T-helper 22 cell (primary cell): Measurements from ENCODE around the gene DRP2.
"Not testable (repeated sequence)": the region's sequence is repeated elsewhere in the genome, so short reads cannot be mapped to it uniquely, and the experiment has no call there.

ENCODE experiments used
- DNase-seq: peaks from one replicate; pipeline ENCODE4 v3.0.0-alpha.2; 2020; ENCODE audit warnings: low read depth

The DRP2 gene, protein sequence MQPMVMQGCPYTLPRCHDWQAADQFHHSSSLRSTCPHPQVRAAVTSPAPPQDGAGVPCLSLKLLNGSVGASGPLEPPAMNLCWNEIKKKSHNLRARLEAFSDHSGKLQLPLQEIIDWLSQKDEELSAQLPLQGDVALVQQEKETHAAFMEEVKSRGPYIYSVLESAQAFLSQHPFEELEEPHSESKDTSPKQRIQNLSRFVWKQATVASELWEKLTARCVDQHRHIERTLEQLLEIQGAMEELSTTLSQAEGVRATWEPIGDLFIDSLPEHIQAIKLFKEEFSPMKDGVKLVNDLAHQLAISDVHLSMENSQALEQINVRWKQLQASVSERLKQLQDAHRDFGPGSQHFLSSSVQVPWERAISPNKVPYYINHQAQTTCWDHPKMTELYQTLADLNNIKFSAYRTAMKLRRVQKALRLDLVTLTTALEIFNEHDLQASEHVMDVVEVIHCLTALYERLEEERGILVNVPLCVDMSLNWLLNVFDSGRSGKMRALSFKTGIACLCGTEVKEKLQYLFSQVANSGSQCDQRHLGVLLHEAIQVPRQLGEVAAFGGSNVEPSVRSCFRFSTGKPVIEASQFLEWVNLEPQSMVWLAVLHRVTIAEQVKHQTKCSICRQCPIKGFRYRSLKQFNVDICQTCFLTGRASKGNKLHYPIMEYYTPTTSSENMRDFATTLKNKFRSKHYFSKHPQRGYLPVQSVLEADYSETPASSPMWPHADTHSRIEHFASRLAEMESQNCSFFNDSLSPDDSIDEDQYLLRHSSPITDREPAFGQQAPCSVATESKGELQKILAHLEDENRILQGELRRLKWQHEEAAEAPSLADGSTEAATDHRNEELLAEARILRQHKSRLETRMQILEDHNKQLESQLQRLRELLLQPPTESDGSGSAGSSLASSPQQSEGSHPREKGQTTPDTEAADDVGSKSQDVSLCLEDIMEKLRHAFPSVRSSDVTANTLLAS

GRCh38 chrX:101219116-101219863, at the start of gene DRP2:
Gene DRP2, plus strand, starts transcription at chrX:101219786. Its CDS starts 11,862 bp downstream, at chrX:101231648.
- DNase-seq: no peak

DNA sequence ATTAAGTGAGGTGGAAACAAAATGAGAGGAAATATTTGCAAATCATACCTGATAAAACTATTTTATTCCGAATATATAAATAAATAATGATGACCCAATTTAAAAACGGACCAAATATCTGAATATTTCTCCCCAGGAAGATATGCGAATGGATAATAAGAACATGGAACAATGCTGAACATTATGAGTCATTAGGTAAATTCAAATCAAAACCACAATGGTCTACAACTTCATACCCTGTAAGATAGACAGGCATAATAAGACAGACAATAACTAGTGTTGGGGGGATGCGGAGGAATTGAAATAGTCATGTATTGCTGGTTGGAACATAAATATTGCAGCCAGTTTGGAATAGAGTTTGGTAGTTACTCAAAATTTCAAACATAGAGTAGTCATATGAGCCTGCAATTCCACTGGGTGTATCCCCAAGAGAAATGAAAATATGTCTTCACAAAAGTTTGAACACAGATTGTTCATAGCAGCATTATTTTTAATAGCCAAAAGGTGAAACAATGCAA, 47.6 kb upstream of the DRP2 start:
- DNase-seq: no peak

DNA sequence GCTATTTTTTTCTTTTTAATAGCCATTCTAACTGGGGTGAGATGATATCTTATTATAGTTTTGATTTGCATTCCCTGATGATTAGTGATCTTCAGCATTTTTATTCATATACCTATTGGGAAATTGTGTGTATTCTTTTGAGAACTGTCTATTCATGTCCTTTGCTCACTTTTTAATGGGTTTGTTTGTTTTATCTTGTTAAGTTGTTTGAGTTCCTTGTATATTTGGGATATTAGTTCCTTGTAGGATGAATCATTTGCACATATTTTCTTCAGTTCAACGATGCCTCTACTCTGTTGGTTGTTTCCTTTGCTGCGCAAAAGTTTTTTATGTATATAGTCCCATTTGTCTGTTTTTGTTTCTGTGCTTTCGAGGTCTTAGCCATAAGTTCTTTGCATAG, 43.1 kb upstream of the DRP2 start:
- no peak for DNase-seq

DNA sequence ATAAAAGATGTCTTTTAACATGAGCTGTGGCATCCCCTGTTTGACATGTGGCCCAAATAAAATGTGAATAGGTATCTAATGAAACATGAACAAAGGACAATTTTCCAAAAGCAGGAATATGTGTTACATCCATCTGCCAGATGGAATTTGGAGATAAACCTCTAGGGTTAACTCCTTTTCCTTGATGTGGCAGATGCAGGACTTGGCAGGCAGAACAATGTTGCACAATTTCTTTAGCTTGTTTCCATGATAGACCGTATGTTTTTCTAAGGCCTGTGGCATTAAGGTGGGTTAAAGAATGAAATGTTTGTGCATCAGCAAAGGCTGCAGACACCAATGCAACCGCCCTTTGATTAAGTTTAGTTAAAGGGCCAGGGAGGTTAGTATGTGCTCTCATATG, 34.7 kb upstream of the DRP2 start:
- DNase-seq: not testable (repeated sequence)

GRCh38 chrX:101187961-101188360, 31.6 kb upstream of the DRP2 start:
- not testable (repeated sequence) for DNase-seq

GRCh38 chrX:101190736-101191135, 28.9 kb upstream of the DRP2 start:
- DNase-seq: no peak

DNA sequence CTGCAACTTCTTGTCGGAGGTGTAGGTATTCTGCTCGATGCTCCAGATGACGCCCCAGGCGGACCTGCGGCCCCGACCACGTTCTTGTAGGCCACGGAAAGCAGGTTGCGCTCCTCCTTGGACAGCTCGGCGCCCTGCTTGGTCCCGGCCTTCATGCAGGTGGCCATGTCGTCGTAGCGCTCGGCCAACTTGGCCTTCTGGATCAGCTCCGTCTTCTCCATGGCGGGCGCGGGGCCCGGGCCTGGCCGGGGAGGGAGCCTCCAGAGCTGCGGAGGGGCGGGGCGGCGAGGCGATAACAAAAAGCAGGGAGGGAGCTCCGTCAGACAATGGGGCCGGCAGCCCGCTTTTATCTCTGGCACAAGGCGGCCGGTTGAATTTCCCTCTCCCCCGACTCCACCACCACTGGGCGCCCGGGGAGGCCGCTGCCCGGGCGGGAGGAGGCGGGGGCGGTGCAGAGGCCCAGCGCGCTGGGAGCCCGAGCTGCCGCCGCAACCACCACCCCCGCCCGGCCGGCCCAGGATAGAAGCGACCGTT, 28.3 kb upstream of the DRP2 start:
- no peak for DNase-seq

GRCh38 chrX:101195442-101196173, 24.0 kb upstream of the DRP2 start:
- DNase-seq: no peak

- DNase-seq: no peak
These were observed 15.7 kb upstream of the DRP2 start for GRCh38 chrX:101203761-101204351.

GRCh38 chrX:101206471-101206870, 13.1 kb upstream of the DRP2 start:
- DNase-seq: no peak

- no peak for DNase-seq
These were observed 11.3 kb upstream of the DRP2 start for GRCh38 chrX:101208152-101208905.

- no peak for DNase-seq
These were observed 9.0 kb upstream of the DRP2 start for GRCh38 chrX:101210630-101211029.

DNA sequence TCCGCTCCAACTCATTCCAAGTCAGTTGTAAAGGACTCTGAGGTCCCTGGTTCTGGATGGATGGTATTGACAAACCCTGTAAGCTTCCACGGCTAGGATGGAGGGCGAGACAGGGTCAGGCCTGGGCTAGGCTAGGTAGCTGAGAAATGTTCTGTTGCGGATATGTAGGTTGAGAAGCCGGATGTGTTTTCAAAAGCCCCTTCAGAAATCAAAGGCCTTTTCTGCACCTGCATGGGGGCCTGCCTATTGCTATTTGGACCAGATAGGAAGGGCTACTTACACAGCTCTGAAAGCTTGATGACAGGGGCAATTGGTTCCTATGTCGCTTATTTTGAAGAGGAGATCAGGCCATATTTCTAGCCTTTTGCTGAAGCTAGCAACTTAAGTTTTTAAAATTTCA, 1.9 kb upstream of the DRP2 start:
- no peak for DNase-seq

- no peak for DNase-seq
These were observed 319 bp downstream of the DRP2 start for GRCh38 chrX:101219864-101220346.

DNA sequence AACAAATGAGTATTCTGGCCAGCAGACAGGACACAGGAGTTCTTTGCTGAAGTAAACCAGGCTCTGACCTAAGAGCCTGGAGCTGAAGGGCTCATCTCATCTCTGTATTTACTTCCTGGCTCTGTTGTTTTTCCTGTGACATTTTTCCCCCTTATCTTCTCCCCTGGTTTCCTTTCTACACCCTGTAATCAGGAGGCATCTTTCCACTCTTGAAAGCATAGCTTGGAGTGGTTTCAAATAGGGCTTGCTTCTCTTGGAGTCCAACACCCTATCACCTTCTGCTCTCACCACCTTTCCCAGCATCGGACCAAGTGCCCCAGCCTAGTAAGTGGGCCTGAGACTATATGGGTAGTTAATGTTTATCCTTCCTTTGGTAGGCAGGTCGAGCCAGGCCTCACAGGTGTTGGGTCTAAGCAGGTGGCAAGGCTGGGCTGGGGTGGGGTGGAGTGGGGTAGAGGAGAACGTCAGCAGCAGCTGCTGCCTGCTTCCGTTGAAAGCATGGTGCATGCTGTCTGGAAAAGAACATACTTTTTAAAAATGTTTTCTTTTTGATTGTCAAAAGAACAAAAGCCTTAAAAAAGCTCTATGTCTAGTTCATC, 1.2 kb downstream of the DRP2 start:
- DNase-seq: no peak

GRCh38 chrX:101223226-101223625, 3.6 kb downstream of the DRP2 start:
- no peak for DNase-seq

DNA sequence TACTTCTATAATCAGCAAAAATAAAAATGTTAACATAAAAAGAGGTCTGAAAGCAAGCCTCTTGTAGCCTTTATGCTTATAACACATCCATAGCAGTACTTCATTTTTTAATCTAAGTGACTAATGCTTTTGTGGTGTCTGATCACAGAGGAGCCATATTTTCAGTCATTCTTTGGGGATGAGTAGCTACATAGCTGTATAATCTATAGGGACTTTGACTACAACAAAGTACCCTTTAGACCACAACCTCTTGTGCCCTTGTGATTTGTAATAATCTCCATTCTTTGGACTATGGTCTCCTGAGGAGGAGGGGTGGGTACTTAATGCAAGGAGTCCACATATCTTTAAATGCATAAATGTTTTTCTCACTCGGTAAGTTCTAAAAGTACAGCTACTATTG, 9.6 kb downstream of the DRP2 start:
- DNase-seq: no peak

DNA sequence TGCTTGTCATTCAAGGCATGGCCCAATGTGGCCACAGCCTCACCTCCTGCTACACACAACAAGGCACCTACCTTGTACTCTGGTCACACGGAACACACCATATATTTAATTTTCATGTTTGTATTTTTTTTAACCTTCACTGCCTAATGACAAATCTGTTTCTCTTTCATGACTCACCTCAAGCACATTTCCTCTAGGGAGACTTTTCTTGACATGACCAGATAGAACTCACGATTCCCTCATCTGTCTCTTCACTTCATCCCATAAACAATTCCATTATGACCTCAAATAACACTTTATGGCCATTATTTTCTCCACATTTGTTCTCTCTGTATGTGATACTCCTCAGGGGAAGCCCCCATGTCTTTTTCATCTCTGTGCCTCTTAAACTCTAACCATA, 11.1 kb downstream of the DRP2 start:
- no peak for DNase-seq

DNA sequence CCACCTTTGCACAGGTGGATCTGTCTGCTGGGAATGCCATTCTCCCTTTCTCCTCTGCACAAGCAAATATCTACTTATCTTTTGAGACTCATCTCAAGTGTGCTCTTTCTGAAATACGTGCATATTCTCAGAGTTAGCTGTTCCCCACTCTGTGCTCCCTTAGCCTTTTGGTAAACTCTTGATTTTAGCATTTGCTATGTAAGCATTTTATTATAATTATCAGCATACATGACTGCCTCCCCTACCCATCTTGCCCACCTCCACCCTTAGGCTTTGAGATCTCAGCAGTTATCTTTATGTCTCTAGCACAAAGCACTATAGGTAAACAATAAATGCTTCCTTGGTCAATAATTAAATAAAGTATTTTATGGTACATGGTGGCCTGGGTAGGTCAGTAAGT, 11.5 kb downstream of the DRP2 start:
- no peak for DNase-seq
